Neuronal stem cell (in vitro differentiated cells): ENCODE measurements around the gene ZNF444.

Experiments used
- DNase-seq: peaks from one replicate; pipeline ENCODE4 v3.0.0-alpha.2; 2013; ENCODE audit warnings: low spot score
- H2AFZ ChIP-seq: one replicate; pipeline ENCODE4 v1.6.1; 2013; ENCODE audit warnings: mild to moderate bottlenecking, low read length, inconsistent platforms
- H2AK5ac ChIP-seq: 2 replicates; pipeline ENCODE4 v1.6.1; 2013; ENCODE audit warnings: low read depth, mild to moderate bottlenecking, inconsistent platforms, low read length, moderate library complexity, mixed read lengths
- H2BK120ac ChIP-seq: 2 replicates; pipeline ENCODE4 v1.6.1; 2013; ENCODE audit warnings: low read depth, mild to moderate bottlenecking, inconsistent platforms, low read length, moderate library complexity, mixed read lengths
- H2BK12ac ChIP-seq: one replicate; pipeline ENCODE4 v1.6.1; 2013; ENCODE audit warnings: low read length, inconsistent platforms
- H2BK15ac ChIP-seq: 2 replicates; pipeline ENCODE4 v1.6.1; 2013; ENCODE audit warnings: mild to moderate bottlenecking, low read length, inconsistent platforms, mixed read lengths
- H2BK5ac ChIP-seq: one replicate; pipeline ENCODE4 v1.6.1; 2013; ENCODE audit warnings: inconsistent platforms, mild to moderate bottlenecking, low read length, moderate library complexity
- H3K14ac ChIP-seq: one replicate; pipeline ENCODE4 v1.6.1; 2013; ENCODE audit warnings: low read length, inconsistent platforms
- H3K18ac ChIP-seq: 2 replicates; pipeline ENCODE4 v1.6.1; 2013; ENCODE audit warnings: low read length, inconsistent platforms
- H3K23ac ChIP-seq: 2 replicates; pipeline ENCODE4 v1.6.1; 2013; ENCODE audit warnings: low read depth, mild to moderate bottlenecking, mixed read lengths, low read length, inconsistent platforms; ENCODE audit not compliant: poor library complexity
- H3K27ac ChIP-seq: replicated peaks from 3 replicates; pipeline ENCODE4 v1.5.1; 2013; ENCODE audit warnings: low read length, inconsistent platforms
- H3K27me3 ChIP-seq, 3 experiments: 2 replicates each; pipeline ENCODE4 v1.6.1; 2013; ENCODE audit warnings: low read length in 3 of 3, mild to moderate bottlenecking in 2 of 3, inconsistent platforms in 1 of 3, low read depth in 1 of 3, mixed read lengths in 1 of 3, moderate library complexity in 1 of 3; ENCODE audit not compliant: control insufficient read depth in 3 of 3, insufficient read depth in 3 of 3
- H3K36me3 ChIP-seq, 2 donors: replicated peaks in 1 of 2; 2 replicates each; pipeline ENCODE4 v1.6.1; 2013; ENCODE audit warnings: low read length in 2 of 2; ENCODE audit not compliant: control insufficient read depth in 2 of 2, insufficient read depth in 2 of 2
- H3K4ac ChIP-seq: 2 replicates; pipeline ENCODE4 v1.6.1; 2013; ENCODE audit warnings: inconsistent platforms, mild to moderate bottlenecking, low read length, moderate library complexity
- H3K4me1 ChIP-seq, 2 donors: 1 replicate in 1 of 2; 2 replicates in 1 of 2; pipeline ENCODE4 v1.6.1; 2013; ENCODE audit warnings: low read length in 2 of 2, low read depth in 1 of 2; ENCODE audit not compliant: control insufficient read depth in 2 of 2, insufficient read depth in 1 of 2
- H3K4me2 ChIP-seq: one replicate; pipeline ENCODE4 v1.6.1; 2013; ENCODE audit warnings: mild to moderate bottlenecking, low read length, inconsistent platforms; ENCODE audit not compliant: insufficient read depth, poor library complexity, severe bottlenecking
- H3K4me3 ChIP-seq, 2 donors: 2 replicates each; pipeline ENCODE4 v1.5.1; 2013; ENCODE audit warnings: low read length in 2 of 2, mild to moderate bottlenecking in 2 of 2, inconsistent platforms in 1 of 2, moderate library complexity in 1 of 2
- H3K79me1 ChIP-seq: one replicate; pipeline ENCODE4 v1.6.1; 2013; ENCODE audit warnings: low read depth, mild to moderate bottlenecking, inconsistent platforms, low read length, moderate library complexity
- H3K9ac ChIP-seq: one replicate; pipeline ENCODE4 v1.6.1; 2013; ENCODE audit warnings: mild to moderate bottlenecking, low read depth, low read length, inconsistent platforms; ENCODE audit not compliant: poor library complexity
- H3K9me3 ChIP-seq, 2 donors: replicated peaks in 1 of 2; 2 replicates each; pipeline versions ENCODE3 to v1.6.1; 2013; ENCODE audit warnings: low read length in 2 of 2, mild to moderate bottlenecking in 2 of 2, inconsistent platforms in 1 of 2, low read depth in 1 of 2, mixed read lengths in 1 of 2, moderate library complexity in 1 of 2; ENCODE audit not compliant: control insufficient read depth in 2 of 2, insufficient read depth in 1 of 2
- H4K8ac ChIP-seq: one replicate; pipeline ENCODE4 v1.6.1; 2013; ENCODE audit warnings: low read depth, mild to moderate bottlenecking, inconsistent platforms, low read length, moderate library complexity
- H4K91ac ChIP-seq: one replicate; pipeline ENCODE4 v1.6.1; 2013; ENCODE audit warnings: low read length, low read depth, mild to moderate bottlenecking, inconsistent platforms; ENCODE audit not compliant: poor library complexity
- WGBS, 2 donors: extraction: QIAGEN DNeasy Blood & Tissue Kit; methylation state at CpG; one replicate each; pipeline ENCODE4 v1.1.7; 2013; ENCODE audit warnings: missing lambda C conversion rate in 2 of 2, mixed read lengths in 1 of 2; ENCODE audit not compliant: insufficient read length in 2 of 2, insufficient replicate concordance in 1 of 2; ENCODE audit errors: extremely low coverage in 2 of 2; 5-methylcytosine and 5-hydroxymethylcytosine counted together

ZNF444 gene

DNA sequence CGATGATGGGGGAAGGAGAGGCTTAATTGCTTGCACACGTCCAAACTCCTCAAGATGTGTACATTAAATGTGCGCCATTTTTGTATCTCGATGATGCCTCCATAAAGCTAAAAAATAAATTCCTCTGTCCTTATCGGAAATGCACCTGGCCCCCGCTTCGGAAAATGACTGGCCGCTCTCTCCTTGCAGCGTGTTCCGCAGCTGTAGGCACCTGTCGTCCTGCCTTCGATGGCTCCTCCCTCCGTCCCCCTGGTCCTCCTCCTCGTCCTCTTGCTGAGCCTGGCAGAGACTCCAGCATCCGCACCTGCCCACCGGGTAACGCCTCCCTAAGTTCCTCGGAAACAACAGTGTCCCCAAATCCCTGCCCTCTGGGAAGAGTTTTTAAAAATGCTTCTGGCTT, 35.8 kb downstream of the ZNF444 start:
- H2BK5ac ChIP-seq, result no peak overlapping the region
- no peak overlapping the region for H2BK15ac ChIP-seq
- peak overlapping the region; percentile 93 for H3K18ac ChIP-seq
- H3K4me1 ChIP-seq, result peaks cover 5 to 20% of the 10 kb centered on the region in 2 donors
- DNase-seq, result no peak
- no peak overlapping the region for H2BK12ac ChIP-seq
- H3K79me1 ChIP-seq, result peaks cover 1% of the 10 kb centered on the region
- no peak overlapping the region for H3K27ac ChIP-seq
- H3K9ac ChIP-seq, result peak overlapping the region; percentile 34
- H3K9me3 ChIP-seq, result peaks cover 0 to 2% of the 10 kb centered on the region in 2 donors
- H3K14ac ChIP-seq, result no peak overlapping the region
- H2BK120ac ChIP-seq, result no peak overlapping the region
- no peak overlapping the region for H3K4me3 ChIP-seq
- peak overlapping the region; percentile 96 for H2AK5ac ChIP-seq
- no CpG with 5 or more reads among the region's 18 CpGs for WGBS, 2 donors
- no peaks in the 10 kb centered on the region for H3K36me3 ChIP-seq
- no peak overlapping the region for H3K4ac ChIP-seq
- H3K27me3 ChIP-seq, result peaks cover 0 to 5% (median 0%) of the 10 kb centered on the region in 3 experiments
- no peak overlapping the region for H3K4me2 ChIP-seq
- H3K23ac ChIP-seq, result no peak overlapping the region
- no peak overlapping the region for H4K91ac ChIP-seq
- H4K8ac ChIP-seq, result no peak overlapping the region
- no peak overlapping the region for H2AFZ ChIP-seq

DNA sequence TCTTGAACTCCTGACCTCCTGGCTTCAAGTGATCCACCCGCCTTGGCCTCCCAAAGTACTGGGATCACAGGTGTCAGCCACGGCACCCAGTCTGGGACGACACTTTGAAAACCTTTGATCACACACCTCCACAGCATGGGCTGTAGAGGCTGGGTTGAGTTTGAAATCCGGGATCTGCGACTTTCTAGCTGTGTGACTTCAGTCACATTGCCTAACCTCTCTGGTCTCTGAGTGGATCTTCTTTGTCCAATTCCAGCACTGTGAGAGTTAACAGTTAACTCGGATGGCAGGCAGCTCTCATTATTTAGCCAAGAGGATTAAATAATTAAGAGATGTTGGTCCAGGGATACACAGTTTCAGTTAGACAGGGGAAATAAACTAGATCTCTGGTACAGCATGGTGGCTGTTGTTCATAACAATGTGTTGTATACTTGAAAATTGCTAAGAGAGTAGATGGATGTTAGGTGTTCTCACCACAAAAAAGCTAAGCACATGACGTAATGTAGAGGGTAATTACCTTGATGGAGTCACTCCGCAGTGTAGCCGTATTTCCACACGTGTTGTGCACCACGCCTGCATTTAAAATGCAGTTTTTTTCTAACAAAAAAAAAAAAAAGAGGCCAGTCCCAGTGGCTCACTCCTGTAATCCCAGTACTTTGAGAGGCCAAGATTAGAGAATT, 36.6 kb downstream of the ZNF444 start:
- Histone ChIP-seq H3K36me3 (no peaks in the 10 kb centered on the region), H3K79me1 (peaks cover 1% of the 10 kb centered on the region), H3K9ac (no peak overlapping the region), H3K18ac (no peak overlapping the region), H3K23ac (no peak overlapping the region), H2AK5ac (no peak overlapping the region), H3K27ac (no peak overlapping the region), H3K4me2 (no peak overlapping the region), H4K91ac (no peak overlapping the region), H3K4me3 (no peak overlapping the region), H2AFZ (no peak overlapping the region), H3K14ac (no peak overlapping the region), H2BK12ac (no peak overlapping the region), H3K9me3 (peaks cover 0 to 2% of the 10 kb centered on the region in 2 donors), H4K8ac (no peak overlapping the region), H2BK5ac (no peak overlapping the region), H3K4me1 (peaks cover 5 to 20% of the 10 kb centered on the region in 2 donors), H3K27me3 (peaks cover 0 to 7% (median 0%) of the 10 kb centered on the region in 3 experiments), H3K4ac (no peak overlapping the region), H2BK120ac (no peak overlapping the region), H2BK15ac (no peak overlapping the region)
- WGBS, 2 donors, result no CpG with 5 or more reads among the region's 11 CpGs
- no peak for DNase-seq

DNA sequence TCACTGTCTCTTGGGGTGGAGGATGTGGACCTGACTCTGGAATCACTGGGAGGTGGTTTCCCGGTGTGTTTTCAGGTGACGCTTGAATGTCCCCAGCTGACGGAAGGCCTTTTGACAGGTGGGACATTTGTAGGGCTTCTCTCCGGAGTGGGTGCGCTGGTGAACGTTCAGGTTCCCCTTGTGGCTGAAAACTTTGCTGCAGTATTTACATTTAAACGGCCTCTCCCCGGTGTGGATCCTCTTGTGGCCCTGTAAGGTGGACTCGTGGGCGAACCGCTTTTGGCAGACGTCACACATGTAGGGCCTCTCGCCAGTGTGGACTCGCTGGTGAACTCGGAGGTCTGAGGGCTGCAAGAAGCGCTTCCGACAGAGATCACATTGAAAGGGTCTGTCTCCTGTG, 48.7 kb downstream of the ZNF444 start:
- Histone ChIP-seq H2BK5ac (no peak overlapping the region), H2AK5ac (no peak overlapping the region), H3K9ac (no peak overlapping the region), H2AFZ (no peak overlapping the region), H3K9me3 (no peaks in the 10 kb centered on the region), H4K8ac (no peak overlapping the region), H2BK15ac (no peak overlapping the region), H3K23ac (no peak overlapping the region), H3K27ac (no peak overlapping the region), H3K18ac (no peak overlapping the region), H3K79me1 (no peaks in the 10 kb centered on the region), H3K4me3 (no peak overlapping the region), H3K4me2 (no peak overlapping the region), H2BK120ac (no peak overlapping the region), H2BK12ac (no peak overlapping the region), H3K36me3 (no peaks in the 10 kb centered on the region), H3K27me3 (peaks cover 0 to 5% (median 0%) of the 10 kb centered on the region in 3 experiments), H4K91ac (no peak overlapping the region), H3K14ac (no peak overlapping the region), H3K4me1 (no peaks in the 10 kb centered on the region), H3K4ac (no peak overlapping the region)
- DNase-seq, result no peak
- WGBS, 2 donors, result no CpG with 5 or more reads among the region's 17 CpGs

DNA sequence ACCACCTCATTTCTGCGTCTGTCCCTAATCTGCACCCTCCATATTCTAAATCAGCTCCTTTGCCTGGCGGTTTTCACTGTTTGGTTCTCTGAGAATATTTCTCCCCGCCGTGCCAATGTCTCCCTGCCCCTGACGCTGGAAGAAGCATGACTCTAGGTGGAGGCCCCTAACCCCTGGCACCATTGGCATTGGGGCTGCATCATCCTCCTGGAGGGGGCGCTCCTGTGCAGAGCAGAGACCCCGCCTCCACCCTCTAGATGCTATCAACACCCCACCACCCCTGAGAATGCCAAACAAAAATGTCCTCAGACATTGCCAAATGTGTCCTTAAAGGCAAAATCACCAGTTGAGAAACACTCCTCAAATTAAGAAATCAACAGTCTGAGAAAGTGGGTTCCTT, 50.0 kb downstream of the ZNF444 start:
- no peak overlapping the region for H2AFZ ChIP-seq
- no peak for DNase-seq
- WGBS, 2 donors, result no CpG with 5 or more reads among the region's 7 CpGs
- no peak overlapping the region for H2BK15ac ChIP-seq
- H2BK12ac ChIP-seq, result no peak overlapping the region
- H2AK5ac ChIP-seq, result no peak overlapping the region
- no peak overlapping the region for H4K91ac ChIP-seq
- no peak overlapping the region for H4K8ac ChIP-seq
- H3K4me3 ChIP-seq, result no peak overlapping the region
- H3K36me3 ChIP-seq, result no peaks in the 10 kb centered on the region
- H3K9me3 ChIP-seq, result no peaks in the 10 kb centered on the region
- H3K18ac ChIP-seq, result no peak overlapping the region
- H3K4me1 ChIP-seq, result no peaks in the 10 kb centered on the region
- no peak overlapping the region for H2BK5ac ChIP-seq
- no peak overlapping the region for H3K23ac ChIP-seq
- no peak overlapping the region for H3K14ac ChIP-seq
- peaks cover 0 to 5% (median 0%) of the 10 kb centered on the region in 3 experiments for H3K27me3 ChIP-seq
- H3K4me2 ChIP-seq, result no peak overlapping the region
- H3K27ac ChIP-seq, result no peak overlapping the region
- H2BK120ac ChIP-seq, result no peak overlapping the region
- no peak overlapping the region for H3K4ac ChIP-seq
- H3K9ac ChIP-seq, result no peak overlapping the region
- H3K79me1 ChIP-seq, result no peaks in the 10 kb centered on the region
